Measurements from ENCODE around the gene SRBD1. TPM values are rescaled to one million over a fixed set of nuclear protein-coding genes. Genes with fewer than 3 reads are reported as not detected.

Gene SRBD1
- total and polyA plus RNA-seq, 2 experiments from 2014 or later: 27.4 to 46.3 TPM

DNA sequence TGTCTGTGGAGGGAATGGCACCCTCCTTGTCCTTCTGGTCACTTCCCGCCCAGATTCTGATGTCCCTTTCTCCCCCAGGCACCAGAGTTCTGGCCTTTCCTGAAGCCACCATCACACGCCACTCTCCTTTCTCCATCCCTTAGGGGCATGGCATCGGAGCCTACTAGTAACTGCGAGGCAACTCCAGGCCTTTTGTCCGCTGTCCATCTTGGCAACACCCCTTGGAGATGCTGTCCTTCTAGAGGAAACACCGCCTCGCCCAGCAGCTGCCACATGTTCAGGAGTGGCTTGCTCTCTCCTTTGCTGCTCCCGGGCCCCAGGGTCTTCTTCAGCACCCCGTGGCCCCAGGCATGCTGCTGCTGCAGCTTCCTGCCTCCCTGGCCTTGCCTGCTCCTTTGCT lies 267.0 kb downstream of the SRBD1 start:
- no peaks in the 10 kb centered on the region; the same call in 1 of the 2 replicates for H3K36me3 ChIP-seq (ENCODE audit: insufficient read depth)
- peaks cover 8% of the 10 kb centered on the region for H3K27me3 Mint-ChIP-seq (ENCODE audit: insufficient read depth, low read depth, poor library complexity)
- no peak overlapping the region for H3K4me3 ChIP-seq
- H3K27ac Mint-ChIP-seq: no peak overlapping the region
- no peaks in the 10 kb centered on the region; the same call in 2 of the 3 replicates for H3K36me3 Mint-ChIP-seq (ENCODE audit: low read depth)
- no peak overlapping the region for H3K27ac ChIP-seq (ENCODE audit: low read depth)
- H3K4me1 ChIP-seq (ENCODE audit: insufficient read depth): peaks cover 7% of the 10 kb centered on the region; the same call in 1 of the 2 replicates
- H3K4me2 ChIP-seq: no peak overlapping the region
- H3K27me3 ChIP-seq (ENCODE audit: insufficient read depth): no peaks in the 10 kb centered on the region
- no peaks in the 10 kb centered on the region for H3K9me3 Mint-ChIP-seq
- H3K4me1 Mint-ChIP-seq: peaks cover 13% of the 10 kb centered on the region
- H3K4me3 Mint-ChIP-seq: no peak overlapping the region
- H3K9me2 ChIP-seq (ENCODE audit: insufficient read depth): peaks cover 9% of the 10 kb centered on the region; the same call in 1 of the 2 replicates
- H3K79me2 ChIP-seq (replicated peaks; ENCODE audit: insufficient read depth): no peaks in the 10 kb centered on the region
- H2AFZ ChIP-seq: no peak overlapping the region
- H3F3A ChIP-seq (replicated peaks; ENCODE audit: low read depth): no peaks in the 10 kb centered on the region
- H4K20me1 ChIP-seq (replicated peaks; ENCODE audit: insufficient read depth): no peaks in the 10 kb centered on the region
- TF ChIP-seq, protein P1, sequence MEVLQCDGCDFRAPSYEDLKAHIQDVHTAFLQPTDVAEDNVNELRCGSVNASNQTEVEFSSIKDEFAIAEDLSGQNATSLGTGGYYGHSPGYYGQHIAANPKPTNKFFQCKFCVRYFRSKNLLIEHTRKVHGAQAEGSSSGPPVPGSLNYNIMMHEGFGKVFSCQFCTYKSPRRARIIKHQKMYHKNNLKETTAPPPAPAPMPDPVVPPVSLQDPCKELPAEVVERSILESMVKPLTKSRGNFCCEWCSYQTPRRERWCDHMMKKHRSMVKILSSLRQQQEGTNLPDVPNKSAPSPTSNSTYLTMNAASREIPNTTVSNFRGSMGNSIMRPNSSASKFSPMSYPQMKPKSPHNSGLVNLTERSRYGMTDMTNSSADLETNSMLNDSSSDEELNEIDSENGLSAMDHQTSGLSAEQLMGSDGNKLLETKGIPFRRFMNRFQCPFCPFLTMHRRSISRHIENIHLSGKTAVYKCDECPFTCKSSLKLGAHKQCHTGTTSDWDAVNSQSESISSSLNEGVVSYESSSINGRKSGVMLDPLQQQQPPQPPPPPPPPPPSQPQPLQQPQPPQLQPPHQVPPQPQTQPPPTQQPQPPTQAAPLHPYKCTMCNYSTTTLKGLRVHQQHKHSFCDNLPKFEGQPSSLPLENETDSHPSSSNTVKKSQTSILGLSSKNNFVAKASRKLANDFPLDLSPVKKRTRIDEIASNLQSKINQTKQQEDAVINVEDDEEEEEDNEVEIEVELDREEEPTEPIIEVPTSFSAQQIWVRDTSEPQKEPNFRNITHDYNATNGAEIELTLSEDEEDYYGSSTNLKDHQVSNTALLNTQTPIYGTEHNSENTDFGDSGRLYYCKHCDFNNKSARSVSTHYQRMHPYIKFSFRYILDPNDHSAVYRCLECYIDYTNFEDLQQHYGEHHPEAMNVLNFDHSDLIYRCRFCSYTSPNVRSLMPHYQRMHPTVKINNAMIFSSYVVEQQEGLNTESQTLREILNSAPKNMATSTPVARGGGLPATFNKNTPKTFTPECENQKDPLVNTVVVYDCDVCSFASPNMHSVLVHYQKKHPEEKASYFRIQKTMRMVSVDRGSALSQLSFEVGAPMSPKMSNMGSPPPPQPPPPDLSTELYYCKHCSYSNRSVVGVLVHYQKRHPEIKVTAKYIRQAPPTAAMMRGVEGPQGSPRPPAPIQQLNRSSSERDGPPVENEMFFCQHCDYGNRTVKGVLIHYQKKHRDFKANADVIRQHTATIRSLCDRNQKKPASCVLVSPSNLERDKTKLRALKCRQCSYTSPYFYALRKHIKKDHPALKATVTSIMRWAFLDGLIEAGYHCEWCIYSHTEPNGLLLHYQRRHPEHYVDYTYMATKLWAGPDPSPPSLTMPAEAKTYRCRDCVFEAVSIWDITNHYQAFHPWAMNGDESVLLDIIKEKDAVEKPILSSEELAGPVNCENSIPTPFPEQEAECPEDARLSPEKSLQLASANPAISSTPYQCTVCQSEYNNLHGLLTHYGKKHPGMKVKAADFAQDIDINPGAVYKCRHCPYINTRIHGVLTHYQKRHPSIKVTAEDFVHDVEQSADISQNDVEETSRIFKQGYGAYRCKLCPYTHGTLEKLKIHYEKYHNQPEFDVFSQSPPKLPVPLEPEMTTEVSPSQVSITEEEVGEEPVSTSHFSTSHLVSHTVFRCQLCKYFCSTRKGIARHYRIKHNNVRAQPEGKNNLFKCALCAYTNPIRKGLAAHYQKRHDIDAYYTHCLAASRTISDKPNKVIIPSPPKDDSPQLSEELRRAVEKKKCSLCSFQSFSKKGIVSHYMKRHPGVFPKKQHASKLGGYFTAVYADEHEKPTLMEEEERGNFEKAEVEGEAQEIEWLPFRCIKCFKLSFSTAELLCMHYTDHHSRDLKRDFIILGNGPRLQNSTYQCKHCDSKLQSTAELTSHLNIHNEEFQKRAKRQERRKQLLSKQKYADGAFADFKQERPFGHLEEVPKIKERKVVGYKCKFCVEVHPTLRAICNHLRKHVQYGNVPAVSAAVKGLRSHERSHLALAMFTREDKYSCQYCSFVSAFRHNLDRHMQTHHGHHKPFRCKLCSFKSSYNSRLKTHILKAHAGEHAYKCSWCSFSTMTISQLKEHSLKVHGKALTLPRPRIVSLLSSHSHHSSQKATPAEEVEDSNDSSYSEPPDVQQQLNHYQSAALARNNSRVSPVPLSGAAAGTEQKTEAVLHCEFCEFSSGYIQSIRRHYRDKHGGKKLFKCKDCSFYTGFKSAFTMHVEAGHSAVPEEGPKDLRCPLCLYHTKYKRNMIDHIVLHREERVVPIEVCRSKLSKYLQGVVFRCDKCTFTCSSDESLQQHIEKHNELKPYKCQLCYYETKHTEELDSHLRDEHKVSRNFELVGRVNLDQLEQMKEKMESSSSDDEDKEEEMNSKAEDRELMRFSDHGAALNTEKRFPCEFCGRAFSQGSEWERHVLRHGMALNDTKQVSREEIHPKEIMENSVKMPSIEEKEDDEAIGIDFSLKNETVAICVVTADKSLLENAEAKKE (CRISPR knock-in tag; IDR thresholded peaks at IDR 0.05): no peak
- DNase-seq (ENCODE audit: low spot score) (no peak), ATAC-seq (no peak)

GRCh38 chr2:45343251-45344017 lies 267.6 kb downstream of the SRBD1 start:
- Histone ChIP-seq H3K4me2 (no peak overlapping the region), H3K9me2 (ENCODE audit: insufficient read depth) (peaks cover 12% of the 10 kb centered on the region; the same call in 1 of the 2 replicates), H3K4me1 (ENCODE audit: insufficient read depth) (peaks cover 7% of the 10 kb centered on the region; the same call in 1 of the 2 replicates), H3K36me3 (ENCODE audit: insufficient read depth) (no peaks in the 10 kb centered on the region; the same call in 1 of the 2 replicates), H3K4me3 (no peak overlapping the region), H3K79me2 (replicated peaks; ENCODE audit: insufficient read depth) (no peaks in the 10 kb centered on the region), H2AFZ (peak overlapping the region; percentile 66; the same call in 1 of the 2 replicates), H4K20me1 (replicated peaks; ENCODE audit: insufficient read depth) (no peaks in the 10 kb centered on the region), H3F3A (replicated peaks; ENCODE audit: low read depth) (no peaks in the 10 kb centered on the region), H3K27me3 (ENCODE audit: insufficient read depth) (no peaks in the 10 kb centered on the region), H3K27ac (ENCODE audit: low read depth) (no peak overlapping the region)
- H3K9me3 Mint-ChIP-seq: no peaks in the 10 kb centered on the region
- H3K4me3 Mint-ChIP-seq: no peak overlapping the region
- no peak for TF ChIP-seq EZH2phosphoT487 (IDR thresholded peaks at IDR 0.05; ENCODE audit: unreplicated experiment)
- TF ChIP-seq EZH2 (IDR thresholded peaks at IDR 0.05; ENCODE audit: low read depth, unreplicated experiment): no peak
- no peak for TF ChIP-seq ZNF331 (CRISPR knock-in tag; IDR thresholded peaks at IDR 0.05; ENCODE audit: low read depth)
- no peak for TF ChIP-seq CREB1 (CRISPR knock-in tag; IDR thresholded peaks at IDR 0.05; ENCODE audit: low read depth)
- no peak for TF ChIP-seq NANOG (IDR thresholded peaks at IDR 0.05; ENCODE audit: borderline replicate concordance)
- peaks cover 8% of the 10 kb centered on the region for H3K27me3 Mint-ChIP-seq (ENCODE audit: insufficient read depth, low read depth, poor library complexity)
- H3K4me1 Mint-ChIP-seq: peaks cover 13% of the 10 kb centered on the region
- no peaks in the 10 kb centered on the region; the same call in 2 of the 3 replicates for H3K36me3 Mint-ChIP-seq (ENCODE audit: low read depth)
- ATAC-seq: peak; percentile 38; the same call in 2 of the 3 replicates
- no peak overlapping the region for H3K27ac Mint-ChIP-seq
- no peak for DNase-seq (ENCODE audit: low spot score)
